Astrocyte (in vitro differentiated cells and primary cell): ENCODE data around the gene QRFPR.

Source experiments
- CTCF ChIP-seq: IDR thresholded peaks from 2 replicates; pipeline ENCODE4 v1.5.1; 2011; ENCODE audit warnings: low read depth, mild to moderate bottlenecking, inconsistent platforms, low read length, moderate library complexity; ENCODE audit not compliant: insufficient read depth
- EZH2 ChIP-seq: IDR thresholded peaks from 2 replicates; pipeline ENCODE4 v1.6.1; 2012; ENCODE audit warnings: mild to moderate bottlenecking, low read length, inconsistent platforms; ENCODE audit not compliant: insufficient read depth

- no peak for TF ChIP-seq CTCF
- no peak for TF ChIP-seq EZH2
Observed at GRCh38 chr4:121278811-121279368, 101.9 kb downstream of the QRFPR start.
